Measurements from ENCODE around the gene CDKAL1.

GRCh38 chr6:21109391-21110178, 575.3 kb downstream of the CDKAL1 start:
- no peak for TF ChIP-seq CTCF (IDR thresholded peaks at IDR 0.05)
- no peak for TF ChIP-seq EZH2phosphoT487 (IDR thresholded peaks at IDR 0.05)

Measured in neural progenitor cell (in vitro differentiated cells).